Caco-2 (cell line): ENCODE data around the gene PLCXD3. TPM values are rescaled to one million over a fixed set of nuclear protein-coding genes. Genes with fewer than 3 reads are reported as not detected.

Experiments used
- BruUV-seq: library from RNA; stranded (reverse); fragments of 400-500 nt; replicated peaks from 2 replicates; lab custom pipeline; 2021; lab: Mats Ljungman, UMichigan
- CTCF ChIA-PET: fragments of 300-600 bp; sonication (Branson Sonifier 250); formaldehyde crosslinking; loops from one replicate; lab custom pipeline; 2022; ENCODE audit warnings: antibody characterized with exemption; lab: Charles Lee
- POLR2A ChIA-PET: fragments of 300-600 bp; sonication (Branson Sonifier 250); formaldehyde crosslinking; loops from one replicate; lab custom pipeline; 2022; ENCODE audit warnings: antibody characterized with exemption; lab: Charles Lee
- DNase-seq, 2 experiments: peaks; one replicate each; pipeline versions ENCODE4 v3.0.0 to v3.0.0-alpha.2; 2020 to 2022
- H3K27me3 ChIP-seq: replicated peaks from 2 replicates; pipeline ENCODE4 v1.6.0; 2011; ENCODE audit warnings: low read length; ENCODE audit not compliant: control insufficient read depth, insufficient read depth
- H3K36me3 ChIP-seq: 2 replicates; pipeline ENCODE4 v1.5.1; 2011; ENCODE audit warnings: low read length; ENCODE audit not compliant: control insufficient read depth, insufficient read depth
- H3K4me1 ChIP-seq: fragments of 250-450 bp; sonication (Bioruptor Pico); 2 replicates; pipeline ENCODE4 v1.5.1; 2020; ENCODE audit warnings: mild to moderate bottlenecking
- H3K4me3 ChIP-seq: 2 replicates; pipeline ENCODE4 v1.5.1; 2011; ENCODE audit warnings: low read depth, mild to moderate bottlenecking, control low read depth, low read length
- H3K9me3 ChIP-seq: fragments of 250-450 bp; sonication (Bioruptor Pico); 2 replicates; pipeline ENCODE4 v1.5.1; 2020; ENCODE audit warnings: mild to moderate bottlenecking, moderate library complexity
- H3K27ac Mint-ChIP-seq: one replicate; pipeline ENCODE4 v1.8.0; 2022; ENCODE audit warnings: mixed read lengths; ENCODE audit not compliant: unreplicated experiment
- H3K27me3 Mint-ChIP-seq: one replicate; pipeline ENCODE4 v1.8.0; 2022; ENCODE audit warnings: mixed read lengths; ENCODE audit not compliant: insufficient read depth, unreplicated experiment
- H3K36me3 Mint-ChIP-seq: one replicate; pipeline ENCODE4 v1.8.0; 2022; ENCODE audit warnings: mild to moderate bottlenecking, mixed read lengths; ENCODE audit not compliant: insufficient read depth, unreplicated experiment
- H3K4me1 Mint-ChIP-seq: one replicate; pipeline ENCODE4 v1.8.0; 2022; ENCODE audit warnings: low read depth, mixed read lengths; ENCODE audit not compliant: unreplicated experiment
- H3K4me3 Mint-ChIP-seq: one replicate; pipeline ENCODE4 v1.8.0; 2022; ENCODE audit warnings: mild to moderate bottlenecking, moderate library complexity, mixed read lengths; ENCODE audit not compliant: unreplicated experiment
- H3K9me3 Mint-ChIP-seq: one replicate; pipeline ENCODE4 v1.8.0; 2022; ENCODE audit warnings: mixed read lengths; ENCODE audit not compliant: unreplicated experiment
- intact Hi-C: fragments of 100-400 bp; cut with micrococcal nuclease; formaldehyde crosslinking; loops from one replicate; pipeline ENCODE4 v1.10.0; 2022; ENCODE audit not compliant: unreplicated experiment
- total RNA-seq: library from RNA; stranded (reverse); gene quantifications from 2 replicates; pipeline ENCODE4 v1.2.3, GENCODE V29; 2022
- TF ChIP-seq, protein P1 (sequence below), 2 experiments: fragments of 200-600 bp in 1 of 2; IDR thresholded peaks; 1 replicate in 1 of 2; 2 replicates in 1 of 2; pipeline versions ENCODE4 v1.5.1 to v1.8.0; 2011 to 2022; ENCODE audit warnings: antibody characterized with exemption in 1 of 2, control low read depth in 1 of 2, inconsistent platforms in 1 of 2, low read depth in 1 of 2, low read length in 1 of 2, mild to moderate bottlenecking in 1 of 2, moderate library complexity in 1 of 2; ENCODE audit not compliant: insufficient read depth in 1 of 2, severe bottlenecking in 1 of 2, unreplicated experiment in 1 of 2

PLCXD3 gene
- total RNA-seq, 1 experiment from 2014 or later: 0.20 TPM

- intact Hi-C loops: no loop called here
- no TSS peak for BruUV-seq
- TF ChIP-seq, protein P1, sequence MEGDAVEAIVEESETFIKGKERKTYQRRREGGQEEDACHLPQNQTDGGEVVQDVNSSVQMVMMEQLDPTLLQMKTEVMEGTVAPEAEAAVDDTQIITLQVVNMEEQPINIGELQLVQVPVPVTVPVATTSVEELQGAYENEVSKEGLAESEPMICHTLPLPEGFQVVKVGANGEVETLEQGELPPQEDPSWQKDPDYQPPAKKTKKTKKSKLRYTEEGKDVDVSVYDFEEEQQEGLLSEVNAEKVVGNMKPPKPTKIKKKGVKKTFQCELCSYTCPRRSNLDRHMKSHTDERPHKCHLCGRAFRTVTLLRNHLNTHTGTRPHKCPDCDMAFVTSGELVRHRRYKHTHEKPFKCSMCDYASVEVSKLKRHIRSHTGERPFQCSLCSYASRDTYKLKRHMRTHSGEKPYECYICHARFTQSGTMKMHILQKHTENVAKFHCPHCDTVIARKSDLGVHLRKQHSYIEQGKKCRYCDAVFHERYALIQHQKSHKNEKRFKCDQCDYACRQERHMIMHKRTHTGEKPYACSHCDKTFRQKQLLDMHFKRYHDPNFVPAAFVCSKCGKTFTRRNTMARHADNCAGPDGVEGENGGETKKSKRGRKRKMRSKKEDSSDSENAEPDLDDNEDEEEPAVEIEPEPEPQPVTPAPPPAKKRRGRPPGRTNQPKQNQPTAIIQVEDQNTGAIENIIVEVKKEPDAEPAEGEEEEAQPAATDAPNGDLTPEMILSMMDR (IDR thresholded peaks at IDR 0.05; ENCODE audit: insufficient read depth in 1 of 2, low read depth in 1 of 2, low read length in 1 of 2, severe bottlenecking in 1 of 2, unreplicated experiment in 1 of 2): no peak
- Histone ChIP-seq H3K4me3 (no peak overlapping the region), H3K4me1 (no peaks in the 10 kb centered on the region), H3K36me3 (no peaks in the 10 kb centered on the region), H3K27me3 (no peaks in the 10 kb centered on the region), H3K9me3 (no peaks in the 10 kb centered on the region; the same call in 1 of the 2 replicates)
- DNase-seq: no peak
- no peaks in the 10 kb centered on the region for H3K4me1 Mint-ChIP-seq
- no peaks in the 10 kb centered on the region for H3K9me3 Mint-ChIP-seq
- no peaks in the 10 kb centered on the region for H3K36me3 Mint-ChIP-seq
- ChIA-PET POLR2A (no interaction called here), CTCF (no interaction called here)
- H3K27me3 Mint-ChIP-seq: no peaks in the 10 kb centered on the region
- no peak overlapping the region for H3K4me3 Mint-ChIP-seq
- no peak overlapping the region for H3K27ac Mint-ChIP-seq
These were observed 75.1 kb downstream of the PLCXD3 start for GRCh38 chr5:41435276-41435675.

DNA sequence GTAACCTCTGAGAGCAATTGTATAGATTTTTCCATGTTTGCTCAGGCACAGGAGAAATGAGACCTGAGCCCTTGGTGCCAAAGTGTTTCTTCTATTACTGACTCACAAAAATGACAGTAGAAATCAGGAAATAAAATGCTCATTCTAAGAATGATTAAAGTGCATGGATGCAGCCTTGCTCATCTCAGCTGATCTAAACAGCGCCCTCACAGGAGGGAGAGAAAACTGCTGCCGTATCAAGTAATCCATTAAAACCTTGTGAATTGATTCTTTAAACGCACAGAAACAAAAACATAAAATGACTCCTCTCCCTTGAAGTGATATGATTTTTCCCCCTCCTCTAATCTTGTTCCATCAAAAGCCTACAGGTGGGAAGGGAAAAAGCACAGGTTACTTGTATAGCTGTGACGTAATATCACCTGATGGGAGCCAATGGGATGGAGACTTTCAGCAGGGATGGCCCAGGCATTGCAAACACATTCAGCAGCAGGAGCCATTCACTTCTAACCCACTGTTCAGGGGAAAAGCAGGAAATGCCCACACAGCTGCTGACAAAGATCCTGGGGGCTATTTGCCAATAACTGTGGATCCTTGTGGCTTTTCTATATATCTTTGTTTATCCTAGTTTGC, 76.7 kb downstream of the PLCXD3 start:
- no peaks in the 10 kb centered on the region for H3K4me1 ChIP-seq
- Mint-ChIP-seq H3K36me3 (no peaks in the 10 kb centered on the region), H3K9me3 (no peaks in the 10 kb centered on the region), H3K27me3 (no peaks in the 10 kb centered on the region), H3K4me1 (no peaks in the 10 kb centered on the region), H3K4me3 (no peak overlapping the region), H3K27ac (no peak overlapping the region)
- no peaks in the 10 kb centered on the region for H3K27me3 ChIP-seq
- CTCF ChIA-PET: no interaction called here
- TF ChIP-seq, protein P1 (IDR thresholded peaks at IDR 0.05; ENCODE audit: insufficient read depth in 1 of 2, low read depth in 1 of 2, low read length in 1 of 2, severe bottlenecking in 1 of 2, unreplicated experiment in 1 of 2): peak; percentile 26 to 52
- no TSS peak for BruUV-seq
- DNase-seq: no peak
- intact Hi-C loops: no loop called here
- POLR2A ChIA-PET: no interaction called here
- no peak overlapping the region for H3K4me3 ChIP-seq
- H3K36me3 ChIP-seq: no peaks in the 10 kb centered on the region
- no peaks in the 10 kb centered on the region for H3K9me3 ChIP-seq

DNA sequence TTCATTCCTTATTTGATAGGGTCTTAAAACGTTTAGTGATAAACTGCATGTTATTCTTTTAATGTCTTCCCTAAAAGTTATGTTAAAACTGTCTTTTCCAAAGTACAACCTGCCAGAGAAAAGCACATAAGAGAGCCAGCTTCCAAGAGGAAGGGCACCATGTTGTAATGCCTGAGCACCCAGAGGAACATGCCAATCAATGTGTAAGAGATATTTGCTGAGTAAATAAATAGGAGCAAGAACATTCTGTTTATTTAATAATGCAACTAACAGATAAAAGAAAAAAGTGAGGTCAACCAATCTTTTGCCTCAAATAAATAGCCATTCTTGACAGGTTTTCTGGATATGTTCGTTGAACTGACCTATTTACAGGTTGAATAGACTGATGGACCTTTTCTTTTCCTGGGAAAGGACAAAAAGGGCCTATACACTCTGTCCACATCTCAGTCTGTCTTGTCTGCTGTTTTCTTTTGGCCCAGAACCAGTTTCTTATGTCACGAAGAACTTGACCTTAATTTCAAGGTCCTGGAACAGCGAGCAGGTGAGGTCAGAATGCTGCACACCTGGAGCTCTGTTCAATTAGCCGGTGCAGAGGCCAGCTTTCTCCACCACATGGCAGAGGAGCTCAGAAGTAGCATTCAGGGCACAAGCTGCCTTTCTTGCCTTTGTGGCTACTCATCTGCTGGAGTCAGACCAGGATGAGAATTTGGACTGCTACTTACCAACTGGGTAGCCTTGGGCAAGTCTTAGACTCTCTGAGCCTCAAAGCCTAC, 77.7 kb downstream of the PLCXD3 start:
- ChIA-PET CTCF (no interaction called here), POLR2A (no interaction called here)
- intact Hi-C loops: no loop called here
- Histone ChIP-seq H3K4me1 (no peaks in the 10 kb centered on the region), H3K9me3 (no peaks in the 10 kb centered on the region), H3K36me3 (no peaks in the 10 kb centered on the region), H3K27me3 (no peaks in the 10 kb centered on the region), H3K4me3 (no peak overlapping the region)
- H3K27me3 Mint-ChIP-seq: no peaks in the 10 kb centered on the region
- no peak for DNase-seq
- no peaks in the 10 kb centered on the region for H3K36me3 Mint-ChIP-seq
- no TSS peak for BruUV-seq
- H3K9me3 Mint-ChIP-seq: no peaks in the 10 kb centered on the region
- H3K4me1 Mint-ChIP-seq: no peaks in the 10 kb centered on the region
- no peak overlapping the region for H3K4me3 Mint-ChIP-seq
- TF ChIP-seq, protein P1 (IDR thresholded peaks at IDR 0.05; ENCODE audit: insufficient read depth in 1 of 2, low read depth in 1 of 2, low read length in 1 of 2, severe bottlenecking in 1 of 2, unreplicated experiment in 1 of 2): no peak
- H3K27ac Mint-ChIP-seq: no peak overlapping the region
